Common myeloid progenitor, CD34-positive (primary cell): Measurements from ENCODE around the gene TEK.

ENCODE experiments used
- CTCF ChIA-PET: fragments of 350-600 bp; sonication (Branson Sonifier 250); formaldehyde crosslinking; loops from one replicate; lab custom pipeline; 2021; ENCODE audit warnings: antibody characterized with exemption; lab: Charles Lee
- POLR2A ChIA-PET: fragments of 350-600 bp; sonication (Branson Sonifier 250); formaldehyde crosslinking; loops from one replicate; lab custom pipeline; 2021; ENCODE audit warnings: antibody characterized with exemption; lab: Charles Lee
- DNase-seq, 3 donors: peaks; one replicate each; pipeline versions ENCODE4 v3.0.0 to v3.0.0-alpha.2; 2013
- H3K27ac ChIP-seq, 2 experiments: 1 replicate in 1 of 2; 2 replicates in 1 of 2; pipeline ENCODE4 v1.7.0; 2013; ENCODE audit warnings: inconsistent platforms in 2 of 2, low read length in 2 of 2, mild to moderate bottlenecking in 2 of 2, low read depth in 1 of 2, moderate library complexity in 1 of 2; ENCODE audit not compliant: severe bottlenecking in 2 of 2, insufficient read depth in 1 of 2, poor library complexity in 1 of 2
- H3K27me3 ChIP-seq, 5 experiments: replicated peaks in 2 of 5; 1 replicate in 3 of 5; 2 replicates in 2 of 5; pipeline versions ENCODE4 v1.6.1 to v1.7.0; 2013; ENCODE audit warnings: low read length in 4 of 5, mild to moderate bottlenecking in 2 of 5, moderate library complexity in 2 of 5, inconsistent platforms in 1 of 5; ENCODE audit not compliant: insufficient read depth in 5 of 5, control insufficient read depth in 4 of 5
- H3K36me3 ChIP-seq, 4 experiments: 1 replicate in 2 of 4; 2 replicates in 2 of 4; pipeline versions ENCODE4 v1.6.1 to v1.7.0; 2013; ENCODE audit warnings: low read length in 3 of 4, control low read depth in 1 of 4, mild to moderate bottlenecking in 1 of 4; ENCODE audit not compliant: control insufficient read depth in 4 of 4, insufficient read depth in 4 of 4
- H3K4me1 ChIP-seq, 4 experiments: 1 replicate in 3 of 4; 2 replicates in 1 of 4; pipeline versions ENCODE4 v1.6.1 to v1.7.1; 2013; ENCODE audit warnings: low read length in 3 of 4, mild to moderate bottlenecking in 3 of 4, control low read depth in 1 of 4, inconsistent platforms in 1 of 4, moderate library complexity in 1 of 4; ENCODE audit not compliant: control insufficient read depth in 4 of 4, insufficient read depth in 4 of 4; ENCODE audit errors: control extremely low read depth in 1 of 4
- H3K4me3 ChIP-seq, 7 experiments: 1 replicate in 4 of 7; 2 replicates in 3 of 7; pipeline versions ENCODE4 v1.5.1 to v1.7.0; 2013; ENCODE audit warnings: mild to moderate bottlenecking in 7 of 7, low read length in 6 of 7, moderate library complexity in 6 of 7, inconsistent platforms in 2 of 7, low read depth in 2 of 7, control low read depth in 1 of 7; ENCODE audit not compliant: insufficient read depth in 4 of 7, control insufficient read depth in 1 of 7; ENCODE audit errors: extremely low read depth in 1 of 7
- H3K9me3 ChIP-seq, 5 experiments: 1 replicate in 4 of 5; 2 replicates in 1 of 5; pipeline versions ENCODE4 v1.6.1 to v1.7.1; 2013; ENCODE audit warnings: low read length in 4 of 5, mild to moderate bottlenecking in 2 of 5, inconsistent platforms in 1 of 5, low read depth in 1 of 5, moderate library complexity in 1 of 5; ENCODE audit not compliant: control insufficient read depth in 4 of 5, insufficient read depth in 2 of 5; ENCODE audit errors: control extremely low read depth in 1 of 5
- WGBS: methylation state at CpG from one replicate; pipeline ENCODE4 v1.1.5; 2013; ENCODE audit not compliant: insufficient coverage; 5-methylcytosine and 5-hydroxymethylcytosine counted together

TEK gene

GRCh38 chr9:27272103-27272502 lies 163.1 kb downstream of the TEK start:
- POLR2A ChIA-PET = no interaction called here
- Histone ChIP-seq H3K27ac (no peak overlapping the region), H3K4me1 (peaks cover 0 to 4% (median 0%) of the 10 kb centered on the region in 4 experiments), H3K36me3 (no peaks in the 10 kb centered on the region), H3K4me3 (no peak overlapping the region), H3K9me3 (no peaks in the 10 kb centered on the region), H3K27me3 (no peaks in the 10 kb centered on the region)
- DNase-seq = no peak
- WGBS = 100% methylated on average over 2 of the region's 2 CpGs
- CTCF ChIA-PET = interaction anchor here (1.2 kb wide), 1 partner anchor 12 kb away, joined by 3 read pairs; no protein-coding TSS in a partner anchor

DNA sequence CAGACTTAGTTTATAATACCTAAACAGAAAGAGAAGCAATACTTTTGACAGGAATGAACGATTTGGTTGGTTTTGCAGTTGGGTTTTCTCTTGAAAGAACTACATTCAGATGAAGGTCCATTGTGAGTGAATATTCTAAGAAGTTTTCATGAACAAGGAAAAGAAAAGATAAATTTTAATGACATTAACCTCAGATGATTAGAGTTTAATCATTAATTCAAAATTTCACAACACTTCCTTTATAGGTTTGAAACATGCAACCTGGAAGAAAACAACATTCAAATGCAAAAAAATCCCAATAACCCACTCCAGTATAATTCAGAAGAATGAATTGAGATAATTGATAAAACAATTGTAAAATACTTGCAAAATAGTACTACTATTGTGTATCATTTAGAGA lies 164.2 kb downstream of the TEK start:
- Histone ChIP-seq H3K27ac (no peak overlapping the region), H3K4me3 (no peak overlapping the region), H3K9me3 (no peaks in the 10 kb centered on the region), H3K4me1 (peaks cover 0 to 4% (median 0%) of the 10 kb centered on the region in 4 experiments), H3K36me3 (no peaks in the 10 kb centered on the region), H3K27me3 (no peaks in the 10 kb centered on the region)
- ChIA-PET POLR2A (no interaction called here), CTCF (interaction anchor here (0.6 kb wide), 1 partner anchor 265 kb away, joined by 3 read pairs; no protein-coding TSS in a partner anchor)
- WGBS = no CpG with 5 or more reads among the region's 1 CpG
- no peak for DNase-seq

DNA sequence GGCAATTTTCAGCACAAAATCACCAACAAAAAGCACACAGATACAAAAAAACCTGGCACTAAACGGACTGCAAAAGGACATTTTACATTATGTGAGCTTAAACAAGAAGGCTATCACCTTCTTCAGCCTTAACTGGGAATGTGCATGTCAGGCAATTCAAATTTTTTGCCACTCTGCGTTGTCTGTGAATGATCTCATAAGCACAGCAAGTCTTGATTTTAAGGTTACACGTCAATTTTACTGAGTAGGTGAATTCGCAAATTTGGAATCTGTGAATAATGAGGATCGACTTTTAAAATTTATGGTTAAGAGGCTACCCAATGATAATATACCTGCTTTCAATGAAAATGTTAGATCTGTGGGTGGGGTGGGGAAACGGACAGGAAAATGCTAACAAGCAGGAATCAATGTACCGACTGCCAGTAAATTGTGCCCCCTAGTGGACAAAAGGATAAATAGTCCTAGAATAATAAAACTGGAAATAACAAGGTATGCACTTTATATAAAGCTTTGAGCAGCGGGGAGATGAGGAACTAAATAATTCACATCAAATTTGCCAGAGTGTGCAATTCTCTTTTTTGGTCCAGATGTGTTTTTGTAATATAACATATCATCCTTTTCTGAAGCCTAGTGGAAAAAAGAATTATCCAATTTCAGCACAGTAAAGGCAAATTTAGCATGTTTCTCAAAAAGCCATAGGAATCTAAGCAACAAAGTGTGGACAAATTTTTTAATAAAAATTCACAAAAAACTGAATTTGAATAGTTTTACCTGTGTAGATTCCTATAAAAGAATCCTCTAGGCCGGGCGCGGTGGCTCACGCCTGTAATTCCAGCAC lies 167.4 kb downstream of the TEK start:
- H3K4me1 ChIP-seq = peaks cover 0 to 21% (median 5%) of the 10 kb centered on the region in 4 experiments
- 61% methylated on average over 9 of the region's 12 CpGs for WGBS
- DNase-seq = peak; percentile 70 to 81 (median 78)
- ChIA-PET CTCF (interaction anchor here (0.7 to 1.9 kb wide), 5 partner anchors 16 to 244 kb away, joined by 3 to 9 read pairs (median 4); no protein-coding TSS in a partner anchor), POLR2A (no interaction called here)
- H3K4me3 ChIP-seq = peak overlapping the region in 2 of 7 experiments; percentile 37 to 51
- no peaks in the 10 kb centered on the region for H3K36me3 ChIP-seq
- H3K9me3 ChIP-seq = no peaks in the 10 kb centered on the region
- no peaks in the 10 kb centered on the region for H3K27me3 ChIP-seq
- no peak overlapping the region for H3K27ac ChIP-seq

DNA sequence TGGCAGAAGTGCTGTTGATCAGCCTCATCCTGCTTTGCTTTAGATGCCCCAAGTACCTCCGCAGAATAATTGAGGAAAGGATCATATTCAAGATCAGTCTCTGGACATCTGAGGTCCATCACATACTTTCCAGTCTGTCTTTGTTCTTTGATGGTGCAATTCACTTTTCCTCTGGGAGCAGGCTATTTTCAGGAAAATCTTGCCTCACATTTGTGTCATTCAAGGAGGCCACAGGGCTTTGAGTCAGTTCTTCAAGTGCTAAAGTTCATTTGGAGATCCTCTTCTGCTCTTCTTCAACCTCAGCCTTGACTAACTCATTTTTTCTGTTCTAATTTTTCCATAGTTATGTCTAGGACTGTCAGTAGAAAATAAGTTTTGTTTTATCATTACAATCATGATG lies 169.3 kb downstream of the TEK start:
- Histone ChIP-seq H3K9me3 (no peaks in the 10 kb centered on the region), H3K4me1 (peaks cover 0 to 26% (median 5%) of the 10 kb centered on the region in 4 experiments), H3K27ac (no peak overlapping the region), H3K36me3 (no peaks in the 10 kb centered on the region), H3K4me3 (no peak overlapping the region), H3K27me3 (no peaks in the 10 kb centered on the region)
- POLR2A ChIA-PET = no interaction called here
- 100% methylated on average over 1 of the region's 1 CpG for WGBS
- no peak for DNase-seq
- CTCF ChIA-PET = interaction anchor here (1.0 to 1.1 kb wide), 2 partner anchors 245 to 249 kb away, joined by 5 read pairs; no protein-coding TSS in a partner anchor

DNA sequence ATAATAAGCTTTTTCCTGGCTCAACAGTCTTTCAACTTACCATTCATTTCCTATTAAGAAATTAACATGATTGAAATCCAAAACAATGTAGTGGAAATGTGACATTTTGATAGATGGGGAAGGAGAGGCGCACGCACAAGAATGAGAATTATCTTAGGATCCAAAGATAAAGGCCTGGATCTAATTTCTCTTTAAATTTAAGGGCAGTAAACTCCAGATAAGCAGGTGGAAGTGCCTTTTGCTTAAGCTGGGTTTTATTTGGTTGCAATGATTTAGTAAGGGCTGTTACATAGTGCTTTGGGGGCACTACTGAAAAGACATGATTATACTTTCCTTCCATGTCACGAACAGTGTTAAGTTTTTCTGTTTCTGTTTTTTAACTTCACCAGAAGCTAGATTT lies 170.6 kb downstream of the TEK start:
- WGBS = 70% methylated on average over 2 of the region's 3 CpGs

More for the DNA sequence above, 170.6 kb downstream of the TEK start:
- Histone ChIP-seq H3K27me3 (no peaks in the 10 kb centered on the region), H3K9me3 (no peaks in the 10 kb centered on the region), H3K4me3 (no peak overlapping the region), H3K36me3 (no peaks in the 10 kb centered on the region), H3K27ac (no peak overlapping the region), H3K4me1 (peaks cover 0 to 26% (median 5%) of the 10 kb centered on the region in 4 experiments)
- CTCF ChIA-PET = interaction anchor here (0.9 to 1.4 kb wide), 5 partner anchors 9 to 32 kb away, joined by 3 to 6 read pairs (median 3); no protein-coding TSS in a partner anchor
- POLR2A ChIA-PET = no interaction called here
- DNase-seq = no peak
